Activated CD4-positive, alpha-beta T cell treated with anti-CD3 and anti-CD28 coated beads for 36 hours (primary cell): Measurements from ENCODE around the gene PP2D1. TPM values are rescaled to one million over a fixed set of nuclear protein-coding genes. Genes with fewer than 3 reads are reported as not detected.

Experiments used
- ATAC-seq: fragments of 200-7000 bp; cut with Tn5 transposase; one replicate; pipeline ENCODE4 v1.10.0; 2021; ENCODE audit warnings: mild to moderate bottlenecking, moderate library complexity
- CTCF ChIA-PET: fragments of 350-600 bp; sonication (Branson Sonifier 250); formaldehyde crosslinking; loops from one replicate; lab custom pipeline; 2021; ENCODE audit warnings: antibody characterized with exemption; lab: Charles Lee
- POLR2A ChIA-PET: fragments of 350-600 bp; sonication (Branson Sonifier 250); formaldehyde crosslinking; loops from one replicate; lab custom pipeline; 2021; ENCODE audit warnings: antibody characterized with exemption, inconsistent platforms; lab: Charles Lee
- DNase-seq: peaks from one replicate; pipeline ENCODE4 v3.0.0-alpha.2; 2020
- H3K27ac Mint-ChIP-seq: one replicate; pipeline ENCODE4 v1.8.0; 2021; ENCODE audit warnings: mixed read lengths
- H3K27me3 Mint-ChIP-seq: one replicate; pipeline ENCODE4 v1.8.0; 2021; ENCODE audit warnings: mixed read lengths
- H3K36me3 Mint-ChIP-seq: one replicate; pipeline ENCODE4 v1.8.0; 2021; ENCODE audit warnings: low read depth, mixed read lengths
- H3K4me1 Mint-ChIP-seq: one replicate; pipeline ENCODE4 v1.8.0; 2021; ENCODE audit warnings: mixed read lengths
- H3K4me3 Mint-ChIP-seq: one replicate; pipeline ENCODE4 v1.8.0; 2021; ENCODE audit warnings: mild to moderate bottlenecking, moderate library complexity, mixed read lengths
- H3K9me3 Mint-ChIP-seq: one replicate; pipeline ENCODE4 v1.8.0; 2021; ENCODE audit warnings: low read depth, mixed read lengths
- intact Hi-C, 2 experiments: fragments of 100-400 bp; cut with DNase I in 1 of 2; cut with micrococcal nuclease in 1 of 2; formaldehyde crosslinking; loops; one replicate each; pipeline versions ENCODE4 v1.14.2 to v1.15.1; 2022 to 2024; cut with DNase I, micrococcal nuclease
- total RNA-seq, 2 experiments: library from RNA; stranded (reverse); gene quantifications; one replicate each; pipeline ENCODE4 v1.2.3, GENCODE V29; 2021

PP2D1 gene, protein sequence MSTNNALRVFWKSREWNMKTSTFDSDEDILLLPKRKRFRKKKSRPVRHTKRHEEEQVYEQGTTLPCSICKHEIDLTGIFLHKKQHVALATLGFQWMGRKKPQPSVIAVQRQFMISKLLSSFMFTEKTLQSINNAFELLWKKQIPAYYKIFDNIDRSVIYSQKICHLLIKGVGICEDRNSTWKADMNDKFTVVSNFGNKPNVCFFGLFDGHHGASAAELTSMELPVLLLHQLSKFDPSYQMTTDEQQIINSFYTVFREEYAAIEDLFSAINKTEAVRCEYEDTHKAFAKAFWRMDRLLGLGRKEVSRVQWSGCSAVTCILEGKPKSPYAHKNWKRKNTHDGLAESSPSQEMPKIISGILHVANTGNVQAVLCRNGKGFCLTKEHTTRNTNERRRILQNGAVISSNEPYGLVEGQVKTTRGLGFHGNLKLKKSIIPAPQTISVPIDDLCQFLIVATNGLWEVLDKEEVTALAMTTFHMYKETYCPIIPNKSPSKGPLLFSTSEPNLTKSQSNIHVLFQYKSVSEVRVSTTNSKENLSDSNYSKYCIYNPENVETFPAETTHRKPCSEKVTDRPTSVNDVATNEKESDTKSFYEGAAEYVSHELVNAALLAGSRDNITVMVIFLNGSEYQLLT
- not detected for total RNA-seq

DNA sequence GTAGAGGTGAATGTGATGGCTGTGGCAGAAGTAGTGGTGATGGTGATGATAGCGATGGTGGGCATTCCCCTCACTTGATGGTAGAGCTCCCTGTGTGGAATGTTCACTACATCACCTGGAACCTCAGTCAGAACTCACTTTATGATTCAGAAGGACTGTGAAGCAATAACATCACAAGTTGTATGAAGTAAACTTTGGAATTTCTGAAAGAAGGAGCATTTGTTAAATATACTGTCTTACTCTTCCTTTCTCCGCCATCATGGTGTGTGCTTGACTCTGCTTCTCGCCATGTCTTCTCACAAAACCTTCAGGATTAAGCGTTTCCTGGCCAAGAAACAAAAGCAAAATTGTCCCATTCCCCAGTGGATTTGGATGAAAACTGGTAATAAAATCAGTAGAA, at the start of gene PP2D1:
PP2D1 (minus strand) TSS at position 101 of the 400 bp plus-strand sequence. CDS start 192 bp downstream, outside the sequence.
- no peaks in the 10 kb centered on the region for H3K9me3 Mint-ChIP-seq
- no peaks in the 10 kb centered on the region for H3K4me1 Mint-ChIP-seq
- no peak for ATAC-seq
- POLR2A ChIA-PET, result no interaction called here
- no peaks in the 10 kb centered on the region for H3K36me3 Mint-ChIP-seq
- no peaks in the 10 kb centered on the region for H3K27me3 Mint-ChIP-seq
- no peak for DNase-seq
- CTCF ChIA-PET, result no interaction called here
- H3K27ac Mint-ChIP-seq, result no peak within 1 kb of the TSS
- H3K4me3 Mint-ChIP-seq, result no peak within 1 kb of the TSS
- intact Hi-C loops, result no loop called here

DNA sequence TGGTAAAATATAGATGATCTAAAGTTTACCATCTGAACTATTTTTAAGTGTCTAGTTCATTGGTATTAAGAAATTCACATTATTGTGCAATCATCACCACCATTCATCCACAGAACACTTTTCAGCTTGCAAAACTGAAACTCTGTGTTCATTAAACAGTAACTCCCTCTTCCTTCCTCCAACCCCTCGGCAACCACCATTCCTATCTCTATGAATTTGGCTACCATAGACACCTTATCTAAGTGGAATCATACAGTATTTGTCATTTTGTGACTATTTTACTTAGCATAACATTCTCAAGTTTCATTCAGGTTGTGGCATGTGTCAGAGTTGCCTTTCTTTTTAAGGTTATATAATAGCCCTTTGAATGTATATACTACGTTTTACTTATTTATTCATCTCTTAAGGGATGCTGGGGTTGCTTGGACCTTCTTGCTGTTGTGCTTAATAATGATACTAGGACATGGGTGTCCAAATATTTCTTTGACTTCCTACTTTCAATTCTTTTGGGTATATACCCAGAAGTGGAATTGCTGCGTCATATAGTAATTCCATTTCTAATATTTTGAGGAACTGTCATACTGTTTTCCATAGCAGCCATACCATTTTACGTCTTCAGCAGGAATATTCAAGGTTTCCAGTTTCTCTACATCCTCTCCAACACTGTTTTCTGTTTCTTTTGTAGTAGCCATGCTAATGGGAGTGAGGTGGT, 49.1 kb upstream of the PP2D1 start:
- Mint-ChIP-seq H3K36me3 (peaks cover 5% of the 10 kb centered on the region), H3K27me3 (no peaks in the 10 kb centered on the region), H3K27ac (peak overlapping the region; percentile 12), H3K4me1 (peaks cover 40% of the 10 kb centered on the region), H3K4me3 (no peak overlapping the region), H3K9me3 (no peaks in the 10 kb centered on the region)
- ATAC-seq, result peak; percentile 61
- ChIA-PET CTCF (interaction anchor here (0.7 kb wide), 1 partner anchor 17 kb away, joined by 3 read pairs; no protein-coding TSS in a partner anchor), POLR2A (no interaction called here)
- peak; percentile 48 for DNase-seq
- intact Hi-C loops, result loop anchor here in 1 of 2 experiments (1.0 kb wide), 1 partner anchor 130 kb away; no protein-coding TSS in a partner anchor

DNA sequence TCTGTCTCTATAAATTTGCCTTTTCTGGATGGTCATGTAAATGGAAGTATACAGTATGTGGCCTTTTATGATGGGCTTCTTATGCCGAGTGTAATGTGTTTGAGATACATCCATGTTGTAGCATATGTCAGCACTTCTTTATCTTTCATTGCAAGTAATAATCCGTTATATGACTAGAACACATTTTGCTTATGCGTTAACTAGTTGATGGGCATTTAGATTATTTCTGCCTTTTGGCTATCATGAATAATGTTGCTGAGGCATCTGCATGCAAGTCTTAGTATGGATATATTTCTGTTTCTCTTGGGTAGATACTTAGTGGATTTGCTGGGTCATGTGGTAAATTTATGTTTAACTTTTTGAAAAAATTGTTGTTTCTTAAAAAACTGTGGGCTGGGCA, 47.9 kb upstream of the PP2D1 start:
- DNase-seq (no peak), ATAC-seq (no peak)
- CTCF ChIA-PET, result no interaction called here
- Mint-ChIP-seq H3K9me3 (no peaks in the 10 kb centered on the region), H3K27me3 (no peaks in the 10 kb centered on the region), H3K4me1 (peaks cover 35% of the 10 kb centered on the region), H3K36me3 (peaks cover 5% of the 10 kb centered on the region), H3K4me3 (no peak overlapping the region), H3K27ac (peak overlapping the region; percentile 1)
- POLR2A ChIA-PET, result no interaction called here
- intact Hi-C loops, result loop anchor here in 1 of 2 experiments (5.0 to 10.0 kb wide), 4 partner anchors 1188 to 1963 kb away; no protein-coding TSS in a partner anchor

DNA sequence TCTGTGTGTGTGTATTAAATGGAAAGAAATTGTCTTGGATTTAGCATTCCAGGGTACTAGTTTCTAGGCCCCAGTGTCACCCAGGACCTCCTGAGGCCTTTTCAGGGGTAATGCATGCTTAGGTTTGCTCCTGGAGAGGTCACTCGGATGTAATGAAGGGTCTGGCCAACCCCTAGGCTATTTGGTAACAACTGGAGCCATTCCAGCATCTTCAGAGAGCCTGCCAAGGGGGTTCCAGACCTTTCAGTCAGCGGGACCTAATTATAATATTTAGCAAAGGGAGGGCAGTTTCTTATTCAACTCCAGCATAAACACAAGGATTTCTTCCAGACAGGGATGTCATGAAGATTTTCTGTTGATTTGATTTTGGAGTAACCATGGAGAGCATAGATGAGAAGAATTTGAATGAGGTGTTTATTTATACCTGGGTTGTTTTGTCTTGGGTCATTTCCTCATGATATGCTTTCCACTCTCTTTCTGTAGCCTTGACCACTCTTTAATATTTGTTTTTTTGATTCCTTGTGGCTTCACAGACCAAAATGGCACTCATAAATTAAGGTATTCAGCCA, 45.6 kb upstream of the PP2D1 start:
- no peak for ATAC-seq
- Mint-ChIP-seq H3K4me3 (no peak overlapping the region), H3K36me3 (peaks cover 5% of the 10 kb centered on the region), H3K27ac (peak overlapping the region; percentile 35), H3K9me3 (no peaks in the 10 kb centered on the region), H3K4me1 (peaks cover 31% of the 10 kb centered on the region), H3K27me3 (no peaks in the 10 kb centered on the region)
- CTCF ChIA-PET, result interaction anchor here (1.1 to 1.4 kb wide), 3 partner anchors 17 to 191 kb away, joined by 3 to 5 read pairs (median 4); partner anchors contain the start of gene KAT2B
- POLR2A ChIA-PET, result interaction anchor here (0.7 to 1.2 kb wide), 3 partner anchors 16 to 134 kb away, joined by 3 to 6 read pairs (median 3); no protein-coding TSS in a partner anchor
- intact Hi-C loops, result loop anchor here in 1 of 2 experiments (1.0 to 10.0 kb wide), 6 partner anchors 47 to 1960 kb away; partner anchors contain the start of gene RAB5A
- no peak for DNase-seq

DNA sequence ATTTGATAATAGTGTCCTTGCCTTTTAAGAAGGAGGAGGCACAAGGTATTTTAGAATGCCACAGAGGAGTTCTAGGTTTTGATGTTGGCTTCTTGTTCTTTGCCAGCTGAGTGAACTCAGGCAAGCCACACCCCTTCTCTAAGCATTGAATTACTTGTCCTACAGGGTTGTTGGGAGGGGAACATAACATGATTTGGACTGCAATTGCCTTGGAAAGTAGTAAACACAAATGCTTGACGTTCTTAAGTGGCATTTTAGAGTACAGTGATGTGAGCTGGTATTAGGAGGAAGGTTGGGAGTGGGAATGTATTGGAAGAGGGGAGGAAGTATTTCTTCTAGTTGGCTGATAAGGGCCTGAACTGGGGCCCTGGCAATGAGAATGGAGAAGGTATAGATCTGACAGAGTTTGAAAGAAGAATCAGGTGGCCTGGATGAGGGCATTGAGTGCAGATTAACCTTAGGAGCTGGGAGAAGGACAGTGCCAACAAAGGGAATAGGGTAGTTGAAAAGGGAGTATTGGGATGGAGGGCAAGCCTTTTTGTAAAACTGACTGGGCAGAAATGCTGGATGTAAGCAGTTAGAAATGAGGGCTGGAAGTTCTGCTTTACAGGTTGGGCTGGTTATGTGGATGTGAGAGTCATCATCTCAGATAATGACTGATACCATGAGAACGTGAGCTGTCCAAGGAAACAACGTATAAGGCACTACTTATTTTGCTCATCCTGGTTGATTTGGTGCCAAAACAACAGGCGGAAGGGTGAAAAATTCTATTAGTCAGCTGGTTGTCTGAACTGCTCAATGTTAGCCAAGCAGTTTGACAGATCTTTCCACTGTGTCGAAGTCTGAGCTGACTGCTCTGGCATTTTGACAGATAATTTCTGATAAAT, 44.9 kb upstream of the PP2D1 start:
- no peaks in the 10 kb centered on the region for H3K27me3 Mint-ChIP-seq
- intact Hi-C loops, result loop anchor here in 1 of 2 experiments (1.0 to 10.0 kb wide), 6 partner anchors 47 to 1960 kb away; partner anchors contain the start of gene RAB5A
- H3K4me3 Mint-ChIP-seq, result no peak overlapping the region
- CTCF ChIA-PET, result interaction anchor here (1.1 to 1.2 kb wide), 2 partner anchors 16 to 120 kb away, joined by 3 to 4 read pairs; partner anchors contain the start of gene KAT2B
- ATAC-seq (peak; percentile 46), DNase-seq (peak; percentile 50)
- POLR2A ChIA-PET, result interaction anchor here (0.7 to 1.2 kb wide), 3 partner anchors 16 to 133 kb away, joined by 3 to 6 read pairs (median 3); no protein-coding TSS in a partner anchor
- no peak overlapping the region for H3K27ac Mint-ChIP-seq
- no peaks in the 10 kb centered on the region for H3K9me3 Mint-ChIP-seq
- H3K36me3 Mint-ChIP-seq, result peaks cover 5% of the 10 kb centered on the region
- H3K4me1 Mint-ChIP-seq, result peaks cover 35% of the 10 kb centered on the region

DNA sequence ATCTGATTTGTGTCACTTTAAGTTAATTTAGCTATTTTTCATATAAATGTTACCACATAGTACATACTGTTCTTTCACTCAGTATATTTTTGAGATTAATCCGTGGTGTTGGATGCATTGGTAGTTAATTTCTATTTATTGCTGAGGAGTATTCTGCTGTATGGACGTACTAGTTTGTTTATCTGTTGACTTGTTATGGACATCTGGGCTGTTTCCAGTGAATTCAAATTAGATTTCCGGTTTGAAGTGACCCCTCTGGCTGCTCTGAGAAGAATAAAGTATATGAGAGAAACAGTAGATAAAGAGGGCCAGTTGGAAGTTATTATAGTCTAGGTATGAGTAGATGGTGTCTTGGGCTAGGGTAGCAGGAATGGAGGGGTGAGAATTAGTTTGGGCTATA, 43.8 kb upstream of the PP2D1 start:
- Mint-ChIP-seq H3K4me3 (no peak overlapping the region), H3K9me3 (no peaks in the 10 kb centered on the region), H3K27ac (no peak overlapping the region), H3K4me1 (peaks cover 38% of the 10 kb centered on the region), H3K36me3 (peaks cover 5% of the 10 kb centered on the region), H3K27me3 (no peaks in the 10 kb centered on the region)
- CTCF ChIA-PET, result interaction anchor here (1.2 to 6.0 kb wide), 2 partner anchors 14 to 119 kb away, joined by 5 to 24 read pairs; partner anchors contain the start of gene KAT2B
- no peak for DNase-seq
- no peak for ATAC-seq
- intact Hi-C loops, result loop anchor here (1.0 to 10.0 kb wide), 5 partner anchors 48 to 1959 kb away; no protein-coding TSS in a partner anchor
- POLR2A ChIA-PET, result interaction anchor here (0.7 to 4.2 kb wide), 2 partner anchors 15 to 48 kb away, joined by 3 to 19 read pairs; partner anchors contain the start of gene KAT2B

DNA sequence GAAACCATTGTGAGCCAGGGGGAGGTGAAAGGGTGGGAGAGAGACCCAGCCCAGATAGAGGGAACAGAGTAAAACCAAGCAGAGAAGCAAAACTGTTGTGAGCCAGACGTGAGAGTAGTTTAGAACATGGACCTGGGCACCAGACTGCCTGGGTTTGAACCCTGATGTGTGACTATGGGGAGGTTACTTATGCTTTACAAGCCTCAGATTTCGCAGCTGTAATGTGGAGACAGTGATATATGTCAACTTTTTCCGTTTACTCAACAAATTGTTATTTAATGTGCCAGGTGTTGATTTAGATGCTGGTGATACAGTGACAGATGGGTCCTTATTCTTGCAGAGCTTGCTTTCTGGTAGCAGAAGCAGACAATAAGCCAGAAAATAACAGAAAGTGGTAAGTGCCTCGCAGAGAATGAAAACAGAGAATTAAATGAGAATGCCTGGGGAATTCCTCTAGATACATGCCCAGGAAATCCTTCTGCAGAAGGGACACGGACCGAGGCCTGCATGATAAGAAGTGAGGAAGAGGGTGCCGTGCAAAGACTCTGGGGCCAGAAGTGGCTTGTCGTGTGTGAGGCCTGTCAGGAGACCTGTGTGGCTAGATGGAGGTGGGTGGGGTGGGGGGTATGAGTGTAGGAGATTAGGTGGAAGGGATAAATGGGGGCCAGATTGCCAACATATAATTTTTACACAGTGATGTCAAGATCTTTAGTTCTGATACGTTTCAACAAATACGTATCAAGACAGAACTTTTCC, 43.1 kb upstream of the PP2D1 start:
- Mint-ChIP-seq H3K27ac (no peak overlapping the region), H3K9me3 (no peaks in the 10 kb centered on the region), H3K27me3 (no peaks in the 10 kb centered on the region), H3K36me3 (peaks cover 5% of the 10 kb centered on the region), H3K4me3 (no peak overlapping the region), H3K4me1 (peaks cover 41% of the 10 kb centered on the region)
- POLR2A ChIA-PET, result interaction anchor here (0.6 to 4.2 kb wide), 5 partner anchors 12 to 123 kb away, joined by 3 to 19 read pairs (median 3); partner anchors contain the start of gene KAT2B
- peak; percentile 47 for ATAC-seq
- intact Hi-C loops, result loop anchor here (1.0 to 10.0 kb wide), 5 partner anchors 49 to 1958 kb away; no protein-coding TSS in a partner anchor
- CTCF ChIA-PET, result interaction anchor here (1.2 to 6.0 kb wide), 4 partner anchors 11 to 134 kb away, joined by 3 to 24 read pairs (median 5); partner anchors contain the start of gene KAT2B
- peak; percentile 40 for DNase-seq

DNA sequence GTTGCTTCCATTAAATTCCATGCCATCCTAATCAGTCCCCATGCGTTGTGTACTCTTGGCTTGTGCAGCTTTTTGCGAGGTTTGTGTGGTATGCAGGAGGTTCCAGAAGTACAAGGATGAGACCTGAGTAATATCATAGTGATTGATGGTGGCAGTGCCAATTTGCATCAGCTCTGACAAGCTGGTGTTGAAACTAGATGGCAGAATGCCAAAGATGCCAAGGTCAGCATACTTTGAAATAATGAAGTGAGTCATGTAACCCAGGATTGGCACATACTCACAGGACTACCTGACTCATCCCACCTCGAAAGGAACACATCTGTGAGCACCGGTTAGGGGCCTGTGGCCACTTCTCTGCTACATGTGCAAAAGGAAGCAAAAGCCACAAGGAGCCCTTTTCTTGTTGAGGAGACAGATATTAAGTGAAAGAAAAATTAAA, 42.5 kb upstream of the PP2D1 start:
- peak; percentile 85 for ATAC-seq
- ChIA-PET CTCF (interaction anchor here (0.8 to 6.0 kb wide), 4 partner anchors 10 to 134 kb away, joined by 3 to 24 read pairs (median 4); partner anchors contain the start of gene KAT2B), POLR2A (interaction anchor here (0.6 to 4.2 kb wide), 6 partner anchors 11 to 122 kb away, joined by 3 to 19 read pairs (median 3); partner anchors contain the start of gene KAT2B)
- Mint-ChIP-seq H3K27ac (no peak overlapping the region), H3K27me3 (no peaks in the 10 kb centered on the region), H3K4me3 (no peak overlapping the region), H3K9me3 (no peaks in the 10 kb centered on the region), H3K36me3 (no peaks in the 10 kb centered on the region), H3K4me1 (peaks cover 38% of the 10 kb centered on the region)
- peak; percentile 83 for DNase-seq
- intact Hi-C loops, result loop anchor here (1.0 to 10.0 kb wide), 6 partner anchors 13 to 1400 kb away; partner anchors contain the start of genes SGO1 (in 2 of the 2) and KAT2B (in 1 of the 2)

DNA sequence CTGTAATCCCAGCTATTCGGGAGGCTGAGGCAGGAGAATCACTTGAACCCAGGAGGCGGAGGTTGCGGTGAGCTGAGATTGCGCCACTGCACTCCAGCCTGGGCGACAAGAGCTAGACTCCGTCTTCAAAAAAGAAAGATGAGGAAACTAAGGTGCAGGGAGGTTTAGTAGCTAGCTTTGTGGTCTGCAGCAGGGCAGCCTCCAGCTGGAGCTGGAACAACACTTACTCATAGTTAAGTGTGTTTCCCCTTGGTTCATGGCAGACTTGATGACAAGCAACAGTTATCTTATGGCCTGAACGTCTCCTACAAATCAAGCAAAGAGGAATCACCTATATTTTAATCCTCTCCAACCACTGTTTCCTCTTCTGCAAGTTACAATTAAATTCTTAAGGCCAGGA, 40.8 kb upstream of the PP2D1 start:
- no peak overlapping the region for H3K27ac Mint-ChIP-seq
- peaks cover 1% of the 10 kb centered on the region for H3K36me3 Mint-ChIP-seq
- intact Hi-C loops, result loop anchor here in 1 of 2 experiments (10.0 kb wide), 1 partner anchor 1398 kb away; no protein-coding TSS in a partner anchor
- no peaks in the 10 kb centered on the region for H3K27me3 Mint-ChIP-seq
- H3K4me1 Mint-ChIP-seq, result peaks cover 47% of the 10 kb centered on the region
- ATAC-seq (no peak), DNase-seq (no peak)
- no peak overlapping the region for H3K4me3 Mint-ChIP-seq
- no peaks in the 10 kb centered on the region for H3K9me3 Mint-ChIP-seq
- ChIA-PET CTCF (interaction anchor here (6.0 kb wide), 1 partner anchor 11 kb away, joined by 24 read pairs; the partner anchor contains the start of gene KAT2B), POLR2A (interaction anchor here (1.1 to 4.2 kb wide), 2 partner anchors 12 to 114 kb away, joined by 11 to 19 read pairs; partner anchors contain the start of gene KAT2B)
